ENCODE measurements around the gene POLR2J2.
"Not testable (repeated sequence)": the region's sequence is repeated elsewhere in the genome, so short reads cannot be mapped to it uniquely, and the experiment has no call there.

DNA sequence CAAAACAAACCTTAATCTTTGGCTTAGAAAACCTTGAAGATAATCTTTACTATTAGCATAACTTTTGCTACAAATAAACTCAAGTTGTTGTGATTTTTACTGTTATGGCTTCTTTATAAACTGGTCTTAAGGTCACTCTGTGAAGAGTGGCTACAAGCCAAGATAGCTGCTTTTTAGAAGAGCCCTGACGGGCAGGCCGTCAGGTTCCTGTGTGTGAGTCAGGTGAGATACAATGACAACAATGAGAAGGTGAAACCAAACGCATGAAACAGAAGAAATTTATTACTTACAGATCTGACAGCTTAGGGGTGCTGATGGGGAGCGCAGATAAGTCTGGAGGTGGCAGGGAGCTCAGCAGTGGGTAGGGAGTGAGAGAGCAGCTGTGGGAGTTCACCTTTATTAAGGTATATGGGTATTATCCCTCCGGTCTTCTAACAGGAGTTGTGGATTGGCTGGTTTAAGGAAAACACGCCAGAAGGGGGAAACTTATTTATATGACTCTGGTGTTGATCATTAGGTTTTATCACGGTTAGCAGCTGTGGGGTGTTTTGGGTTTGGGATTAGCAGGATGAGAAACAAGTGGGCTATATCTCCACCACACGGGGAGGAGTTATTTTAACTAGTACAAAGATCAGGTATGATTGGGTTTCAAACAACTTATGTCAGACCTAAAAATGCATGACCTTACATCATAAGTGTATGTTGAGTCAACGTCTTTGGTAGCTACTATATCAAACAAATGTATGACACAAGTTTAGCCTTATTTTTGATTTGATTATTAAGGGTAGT, 27.7 kb upstream of the POLR2J2 start:
- TF ChIP-seq, protein P1, sequence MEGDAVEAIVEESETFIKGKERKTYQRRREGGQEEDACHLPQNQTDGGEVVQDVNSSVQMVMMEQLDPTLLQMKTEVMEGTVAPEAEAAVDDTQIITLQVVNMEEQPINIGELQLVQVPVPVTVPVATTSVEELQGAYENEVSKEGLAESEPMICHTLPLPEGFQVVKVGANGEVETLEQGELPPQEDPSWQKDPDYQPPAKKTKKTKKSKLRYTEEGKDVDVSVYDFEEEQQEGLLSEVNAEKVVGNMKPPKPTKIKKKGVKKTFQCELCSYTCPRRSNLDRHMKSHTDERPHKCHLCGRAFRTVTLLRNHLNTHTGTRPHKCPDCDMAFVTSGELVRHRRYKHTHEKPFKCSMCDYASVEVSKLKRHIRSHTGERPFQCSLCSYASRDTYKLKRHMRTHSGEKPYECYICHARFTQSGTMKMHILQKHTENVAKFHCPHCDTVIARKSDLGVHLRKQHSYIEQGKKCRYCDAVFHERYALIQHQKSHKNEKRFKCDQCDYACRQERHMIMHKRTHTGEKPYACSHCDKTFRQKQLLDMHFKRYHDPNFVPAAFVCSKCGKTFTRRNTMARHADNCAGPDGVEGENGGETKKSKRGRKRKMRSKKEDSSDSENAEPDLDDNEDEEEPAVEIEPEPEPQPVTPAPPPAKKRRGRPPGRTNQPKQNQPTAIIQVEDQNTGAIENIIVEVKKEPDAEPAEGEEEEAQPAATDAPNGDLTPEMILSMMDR (conservative IDR thresholded peaks at IDR 0.05; ENCODE audit: low read depth, low read length), result not testable (repeated sequence)
- not testable (repeated sequence) for TF ChIP-seq EZH2 (IDR thresholded peaks at IDR 0.05; ENCODE audit: borderline replicate concordance, low read depth, low read length, poor library complexity, severe bottlenecking)

Data from A673 (cell line).